NOMO-1 treated with dmso at 0.1 percent for 144 hours (cell line): Measurements from ENCODE around the gene VPS72.

Source experiments
- DNase-seq: peaks from one replicate; lab custom pipeline; 2025; ENCODE audit not compliant: unreplicated experiment; lab: John Stamatoyannopoulos, UW

VPS72 gene

DNA sequence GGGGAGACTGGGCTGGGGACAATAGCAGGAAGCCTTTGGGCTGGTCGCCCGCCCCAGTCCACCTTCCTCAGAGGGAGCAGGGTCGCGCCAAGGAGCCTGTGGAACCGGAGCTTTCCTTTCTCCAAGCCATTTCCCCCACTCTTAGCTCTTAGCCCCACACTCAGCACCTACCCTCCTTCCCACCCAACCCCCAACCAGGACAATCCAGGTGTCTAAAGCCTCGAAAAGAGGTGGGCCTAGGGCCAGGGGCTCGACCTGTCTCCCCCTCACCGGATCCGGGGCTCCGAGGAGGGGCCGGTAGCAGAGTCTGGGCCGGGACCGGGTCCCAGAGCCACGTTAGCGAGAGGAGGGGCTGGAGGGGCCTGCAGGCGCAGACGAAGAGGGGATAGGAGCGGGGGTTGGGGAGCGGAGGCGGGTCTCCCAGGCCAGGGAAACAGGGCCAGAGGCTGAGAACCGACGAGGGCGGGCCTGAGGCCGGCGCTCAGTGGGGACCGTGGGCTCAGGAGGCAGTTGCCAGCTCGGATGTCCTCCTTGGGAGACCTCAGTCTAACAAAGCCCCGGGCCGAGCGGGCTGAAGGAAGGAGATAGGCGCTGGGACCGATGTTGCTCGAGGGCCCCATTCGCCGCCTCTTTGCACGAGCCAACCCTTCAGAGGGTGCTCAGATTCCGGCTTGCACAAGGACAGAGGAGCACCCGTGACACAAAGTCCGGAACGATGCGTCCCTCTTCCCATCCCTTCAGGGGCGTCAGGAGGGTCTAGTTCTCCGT lies 44.5 kb downstream of the VPS72 start:
- DNase-seq = no peak

DNA sequence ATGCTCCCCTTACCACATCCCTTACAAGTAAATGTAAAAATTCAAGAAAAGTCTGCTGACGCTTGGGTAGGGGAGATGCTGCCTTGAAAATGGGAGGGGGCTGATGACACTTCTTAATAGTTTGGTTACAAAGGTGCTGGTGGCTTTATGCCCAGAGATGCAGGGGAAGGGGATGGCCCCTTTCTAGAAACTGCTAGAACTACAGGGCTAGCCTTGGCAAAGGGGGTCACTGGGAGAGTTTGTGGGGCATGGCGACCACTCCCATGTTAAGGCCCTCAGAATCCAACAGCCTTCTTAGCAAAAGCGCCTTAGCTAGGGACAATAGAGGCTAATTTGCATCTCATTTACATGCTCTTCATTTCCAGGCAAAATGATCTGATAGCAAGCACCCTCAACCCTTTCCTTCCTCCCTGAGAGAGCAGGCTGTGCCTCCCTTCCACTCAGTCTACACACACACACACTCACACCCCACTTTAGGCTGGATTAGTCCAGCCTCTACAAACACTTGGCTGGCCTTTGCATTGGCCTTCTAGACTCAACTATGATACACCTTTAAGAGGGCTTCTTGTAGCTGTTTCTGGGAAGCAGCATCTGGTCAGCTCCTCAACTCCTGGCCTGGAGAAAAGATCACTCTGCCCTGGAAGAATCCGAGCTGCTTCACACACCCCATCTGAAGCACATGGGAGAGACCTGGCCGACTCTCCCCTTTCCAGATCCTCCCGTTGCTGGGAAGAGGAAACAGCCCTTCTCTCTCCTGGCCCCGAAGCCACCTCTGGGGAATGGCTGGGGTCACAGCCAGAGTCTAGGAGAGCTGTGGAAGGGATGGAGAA lies 45.3 kb downstream of the VPS72 start:
- no peak for DNase-seq

DNA sequence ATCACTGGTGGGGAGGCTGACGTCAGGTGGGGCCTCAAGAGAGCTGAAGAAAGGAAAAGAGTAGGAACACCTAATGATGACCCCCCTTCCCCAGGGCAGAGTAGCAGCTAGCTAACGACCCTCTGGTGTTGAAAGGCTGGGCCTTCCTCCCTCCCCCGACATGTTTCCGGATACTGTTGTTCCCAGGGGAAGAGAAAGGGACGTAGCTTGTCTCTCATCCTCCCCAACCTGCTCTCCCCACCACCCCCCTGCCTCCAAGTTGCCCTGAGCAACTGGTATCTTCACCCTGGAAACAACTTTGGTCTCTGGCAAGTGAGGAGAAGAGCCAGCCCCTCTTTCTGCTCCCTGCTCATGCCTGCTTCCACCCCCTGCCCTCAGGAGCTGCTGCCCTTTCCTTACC lies 46.0 kb downstream of the VPS72 start:
- no peak for DNase-seq

DNA sequence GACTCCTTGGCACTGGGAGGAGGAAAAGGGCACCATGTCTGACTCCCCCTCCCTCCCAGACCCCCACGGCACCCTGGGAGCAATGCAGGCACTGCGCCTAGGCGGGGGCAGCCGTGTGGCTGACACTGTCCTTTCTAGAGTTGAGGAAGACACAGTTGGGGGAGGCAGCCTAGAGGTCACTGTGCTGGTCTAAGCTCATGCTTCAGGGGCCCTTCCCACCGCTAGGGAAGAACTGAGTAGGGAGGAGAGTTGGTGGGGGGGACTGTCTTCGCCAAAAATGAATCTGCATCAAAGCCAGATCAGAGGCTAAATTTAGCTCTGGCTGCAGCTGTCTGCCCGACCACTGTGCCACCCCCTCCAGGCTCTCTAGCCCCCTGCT lies 47.0 kb downstream of the VPS72 start:
- DNase-seq = no peak

DNA sequence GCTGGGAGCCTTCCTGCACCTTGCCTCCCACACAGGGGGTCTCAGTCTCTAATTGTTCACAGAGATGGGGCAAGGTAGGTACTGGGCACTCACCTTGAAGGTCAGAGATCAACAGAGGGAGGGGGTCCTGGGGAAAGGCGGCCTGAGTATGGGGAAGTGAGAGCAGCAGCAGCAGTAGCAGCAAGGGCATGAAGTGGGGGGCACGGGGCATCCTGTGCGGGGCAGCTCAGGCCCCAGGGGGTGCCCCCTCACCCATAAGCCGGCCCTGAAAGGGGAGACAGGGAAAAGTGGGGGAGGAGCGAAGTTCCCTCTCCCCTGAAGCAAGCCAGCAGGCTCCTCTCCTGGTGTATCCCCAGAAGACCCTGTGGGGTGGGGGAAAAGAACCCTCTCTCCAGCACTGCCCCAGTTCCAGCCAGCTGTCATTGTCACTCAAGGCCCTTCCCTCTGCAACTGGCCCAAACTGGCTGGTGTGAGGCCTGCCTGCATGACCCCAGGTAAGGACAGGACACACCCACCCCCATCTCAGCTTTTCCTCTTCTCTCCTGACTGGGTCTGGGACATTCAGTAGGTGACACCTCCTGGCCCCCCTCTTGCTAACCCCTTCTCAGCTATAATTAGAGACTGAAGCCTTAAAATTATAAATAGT lies 47.5 kb downstream of the VPS72 start:
- DNase-seq = no peak

DNA sequence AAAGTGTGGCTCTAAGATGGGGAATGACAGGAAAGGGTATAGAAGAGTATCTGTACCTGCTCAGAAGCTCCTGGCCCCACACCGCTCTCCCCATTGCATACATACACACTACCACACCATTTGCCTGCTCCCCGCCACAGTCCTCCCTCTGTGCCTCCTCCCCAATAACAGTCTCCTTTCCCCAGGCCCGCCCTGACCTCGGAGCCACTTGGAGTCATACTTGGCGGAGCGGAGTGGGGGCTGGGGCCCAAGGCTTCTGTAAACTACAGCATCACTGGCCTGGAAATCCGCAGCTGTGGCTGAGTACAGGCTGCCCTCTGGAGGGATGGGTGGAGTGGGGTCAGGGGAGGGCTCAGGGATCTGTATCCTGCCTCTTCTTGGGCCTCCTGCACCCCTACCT lies 52.2 kb downstream of the VPS72 start:
- no peak for DNase-seq

DNA sequence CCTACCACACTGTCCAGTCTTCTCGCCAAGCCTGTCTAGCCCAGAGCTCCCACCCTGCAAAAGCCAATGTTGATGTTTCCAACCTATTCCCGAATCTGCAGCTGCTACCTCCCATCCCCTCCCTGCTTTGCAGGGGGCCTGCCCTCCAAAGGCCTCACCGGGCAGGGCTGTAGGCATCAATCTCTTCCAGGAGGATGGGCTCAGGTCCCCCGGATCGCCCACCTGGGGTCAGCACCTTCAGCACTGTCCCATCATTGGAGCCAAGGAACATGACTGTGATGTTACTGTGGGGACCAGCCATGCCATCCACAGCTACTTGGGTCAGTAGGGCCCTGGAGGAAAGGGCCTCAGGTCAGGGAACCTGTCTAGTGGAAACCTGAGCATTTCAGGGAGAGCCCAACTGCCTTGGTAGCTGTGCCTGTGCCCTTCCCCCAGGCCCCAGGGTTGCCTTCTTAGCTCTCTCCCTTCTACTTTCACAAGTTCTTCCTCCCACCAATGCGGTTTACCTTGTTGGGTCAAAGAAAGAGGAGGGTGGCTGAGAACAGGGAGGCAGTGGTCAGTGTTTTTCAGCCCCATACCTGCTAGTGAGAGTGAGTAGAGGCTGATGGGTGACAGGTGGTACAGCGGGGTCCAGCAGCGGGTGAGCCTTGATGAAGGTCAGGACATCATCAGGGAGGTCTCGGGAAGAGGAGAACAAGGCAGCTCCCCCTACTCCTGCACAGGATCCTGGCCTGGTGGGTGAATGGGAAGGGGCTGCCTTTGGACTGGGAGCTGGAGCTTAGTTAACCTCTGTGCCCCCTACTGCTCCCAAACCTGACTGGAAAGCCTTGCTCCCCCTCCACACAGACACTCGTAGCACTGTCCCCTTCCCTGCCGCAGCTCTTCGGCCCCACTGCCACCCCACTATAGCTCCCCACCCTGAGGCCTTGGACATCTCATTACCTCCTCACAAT lies 54.3 kb downstream of the VPS72 start:
- DNase-seq = no peak

DNA sequence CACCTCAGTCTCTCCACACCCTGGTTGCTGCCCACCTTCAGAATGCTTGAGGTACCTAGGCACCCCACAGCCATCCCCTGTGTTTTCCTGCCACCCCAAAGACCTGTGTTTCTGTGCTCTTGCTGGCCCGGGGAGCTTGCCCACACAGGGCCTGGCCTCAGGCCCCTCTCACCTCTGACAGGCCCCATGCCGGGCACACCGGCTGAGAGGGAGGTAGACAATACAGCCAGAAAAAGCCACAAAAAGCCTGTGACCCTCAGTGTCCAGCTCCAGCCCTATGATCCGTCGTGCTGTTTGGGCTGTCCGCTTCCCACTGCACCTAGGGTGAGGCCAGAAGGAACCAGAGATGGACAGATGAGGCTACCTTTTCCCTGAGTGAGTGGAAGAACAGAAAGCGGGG lies 55.0 kb downstream of the VPS72 start:
- DNase-seq = no peak

DNA sequence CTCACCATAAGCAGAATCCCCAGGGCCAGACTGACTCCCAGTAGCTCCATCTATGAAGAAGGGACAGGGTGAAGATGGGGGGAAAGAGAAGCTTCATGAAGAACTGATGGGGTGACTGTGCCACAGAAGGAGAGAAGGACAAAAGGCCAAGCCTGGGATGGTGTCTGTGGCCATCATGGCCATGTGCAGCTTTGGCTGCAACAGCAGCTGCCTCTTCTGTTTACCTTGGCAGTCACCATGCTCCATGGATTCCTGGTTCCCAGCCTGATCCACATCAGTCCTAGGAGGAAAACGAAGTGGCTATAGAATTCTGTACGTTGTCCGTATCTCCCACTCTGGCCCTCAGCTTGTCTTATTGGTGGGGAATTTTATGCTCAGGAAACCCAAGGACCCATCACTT lies 55.6 kb downstream of the VPS72 start:
- DNase-seq = no peak

DNA sequence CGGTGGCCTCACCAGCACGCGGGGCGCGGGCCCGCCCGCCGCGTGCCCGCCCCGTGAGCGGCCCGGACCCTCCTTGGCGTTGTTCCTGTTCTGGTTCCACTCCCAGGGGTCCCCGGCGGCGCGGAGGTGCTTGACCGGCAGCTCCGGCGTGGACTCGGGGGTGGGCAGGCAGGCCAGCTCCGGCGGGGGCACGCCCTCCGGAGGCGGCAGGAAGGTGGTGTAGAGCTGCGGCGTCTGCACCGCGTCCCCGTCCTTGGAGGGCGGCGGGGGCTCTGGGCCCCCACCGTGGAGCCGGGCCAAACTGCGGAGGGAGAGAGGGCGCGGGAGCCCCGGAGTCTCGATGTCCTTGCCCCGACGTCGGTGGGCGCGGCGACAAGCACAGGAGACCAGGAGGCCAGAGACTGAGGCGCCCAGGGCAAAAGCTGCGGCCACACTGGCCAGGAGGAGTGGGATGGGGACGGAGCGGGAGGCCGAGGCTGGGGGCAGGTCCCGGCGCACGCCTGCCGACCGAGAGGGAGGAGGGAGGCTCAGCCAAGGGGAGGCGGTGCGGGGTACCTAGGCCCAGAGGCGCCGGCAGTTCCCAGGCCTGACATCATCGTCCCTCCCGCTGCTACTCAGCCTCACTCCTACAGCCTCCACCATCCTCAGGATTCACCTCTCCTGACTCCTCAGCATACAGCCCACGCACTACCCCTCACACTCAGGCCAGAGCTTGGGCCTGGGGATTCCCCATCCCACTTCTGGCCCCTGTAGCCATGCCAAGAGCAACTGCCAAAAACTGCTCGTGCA lies 56.8 kb downstream of the VPS72 start:
- DNase-seq = no peak

DNA sequence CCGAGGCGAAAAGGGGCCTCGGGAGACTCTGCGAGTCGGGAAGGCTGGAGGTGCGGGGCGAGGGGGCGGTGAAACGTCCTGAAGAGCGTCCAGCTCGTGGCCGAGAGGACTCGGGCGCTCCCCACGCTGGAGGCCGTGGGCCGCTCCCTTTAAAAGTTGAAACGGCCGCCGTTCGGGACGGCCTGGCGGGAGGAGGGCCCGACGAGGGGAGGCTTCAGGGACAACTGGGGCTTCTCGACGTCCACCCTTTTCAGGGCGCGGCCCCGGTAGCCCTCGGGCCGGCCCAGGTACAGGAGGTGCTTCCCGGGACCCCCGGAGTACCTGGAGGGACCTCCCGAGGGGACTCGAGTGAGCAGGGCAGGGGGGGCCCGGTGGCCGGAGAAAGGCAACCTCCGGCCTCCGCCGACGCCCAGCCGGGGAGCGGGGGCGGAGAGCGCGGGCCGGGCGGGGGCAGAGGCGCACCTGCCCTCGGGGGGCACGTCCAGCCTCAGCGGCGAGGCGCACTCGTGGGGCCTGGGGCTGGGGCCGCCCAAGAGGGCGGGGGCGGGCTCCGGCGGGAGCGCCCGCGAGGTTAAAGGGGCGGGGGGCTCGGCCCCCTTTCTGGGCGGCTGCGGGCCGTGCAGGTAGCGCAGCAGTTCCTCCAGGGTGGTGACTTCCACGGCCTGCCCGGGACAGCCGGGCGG lies 57.5 kb downstream of the VPS72 start:
- DNase-seq = no peak

DNA sequence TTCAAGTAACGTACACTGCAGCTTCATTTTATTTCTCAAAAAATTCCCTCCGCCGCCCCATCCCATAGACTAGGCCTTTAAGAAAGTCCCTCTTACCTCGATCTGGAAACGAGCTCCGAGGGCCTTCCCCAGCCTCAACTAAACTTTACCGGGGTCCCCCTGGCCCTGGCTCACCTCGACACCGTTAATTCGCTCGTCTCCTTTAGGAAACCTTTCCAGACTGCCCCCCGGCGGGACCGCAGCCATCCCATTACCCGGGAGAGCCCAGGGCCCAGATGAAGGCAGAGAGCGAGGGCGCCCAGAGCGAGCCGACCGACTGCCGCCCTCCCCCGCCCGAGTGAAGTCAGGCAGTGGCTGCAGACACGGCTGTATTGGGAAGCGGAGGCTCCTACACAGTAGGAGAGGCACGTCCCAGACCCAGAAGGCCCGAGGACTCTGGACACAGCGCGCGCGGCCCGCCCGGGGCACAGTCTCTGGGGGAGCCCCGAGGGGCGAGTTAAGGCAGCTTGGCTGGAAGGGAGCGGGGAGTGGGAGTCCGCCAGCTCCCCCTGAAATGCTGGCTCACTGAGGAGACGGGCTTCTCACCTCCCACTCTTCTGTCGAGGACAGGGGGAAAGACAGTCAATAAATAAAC lies 58.2 kb downstream of the VPS72 start:
- DNase-seq = no peak

DNA sequence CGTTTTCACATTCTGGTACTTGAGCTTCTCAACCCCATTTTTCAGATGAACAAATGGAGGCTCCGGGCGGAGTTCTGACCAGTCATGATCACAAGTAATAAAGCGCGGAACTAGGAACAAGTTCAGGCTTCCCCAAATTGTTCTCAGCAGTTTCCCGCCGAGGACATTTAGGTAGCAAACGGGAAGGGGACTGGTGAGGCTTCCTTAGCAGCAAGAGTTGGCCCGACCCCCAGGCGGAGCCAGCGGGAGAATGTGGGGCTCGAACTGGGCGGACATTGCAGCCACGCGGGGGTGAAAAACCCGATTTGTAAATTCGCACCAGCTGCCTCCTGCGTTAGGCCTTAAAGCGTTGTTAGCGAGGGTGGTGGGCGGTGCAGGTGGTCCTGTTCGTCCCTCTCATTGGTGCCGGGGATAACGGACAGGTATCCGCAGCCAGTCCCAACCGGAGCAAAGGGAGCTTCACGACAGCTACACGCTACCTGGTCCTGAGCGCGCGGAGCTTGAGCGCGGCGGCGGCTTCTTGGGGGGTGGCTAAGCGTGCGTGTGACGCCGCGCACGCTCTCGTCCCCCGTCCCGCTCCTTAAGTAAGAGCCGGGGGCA lies 58.9 kb downstream of the VPS72 start:
- no peak for DNase-seq

DNA sequence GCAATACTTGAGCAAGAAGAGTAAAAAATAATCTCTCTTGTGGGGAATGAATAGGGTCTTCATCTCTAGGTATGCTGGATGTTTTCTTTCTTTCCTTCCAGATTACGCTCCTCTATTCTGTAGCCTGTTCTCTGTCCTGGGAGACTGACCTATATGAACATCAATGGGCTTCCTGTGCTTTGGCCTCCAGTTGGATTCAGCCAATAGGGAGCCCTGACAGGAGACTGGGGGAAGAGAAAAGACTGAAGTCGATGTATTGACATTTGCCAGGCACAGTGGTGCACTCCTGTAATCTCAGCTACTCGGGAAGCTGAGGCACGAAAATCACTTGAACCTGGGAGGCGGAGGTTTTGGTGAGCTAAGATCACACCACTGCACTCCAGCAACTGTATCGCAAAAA lies 61.2 kb downstream of the VPS72 start:
- no peak for DNase-seq
